HCT116 (cell line): ENCODE measurements around the gene GLRX. TPM values are rescaled to one million over a fixed set of nuclear protein-coding genes. Genes with fewer than 3 reads are reported as not detected.

ENCODE experiments used
- ATAC-seq: fragments of 200-7000 bp; cut with Tn5 transposase; 2 replicates; pipeline ENCODE4 v1.9.1; 2020; ENCODE audit warnings: mild to moderate bottlenecking, moderate library complexity
- BruUV-seq: library from RNA; stranded (reverse); fragments of 400-500 nt; replicated peaks from 2 replicates; lab custom pipeline; 2021; lab: Mats Ljungman, UMichigan
- CTCF ChIA-PET: fragments of 300-600 bp; sonication (Branson Sonifier 250); formaldehyde crosslinking; loops from one replicate; lab custom pipeline; 2021; ENCODE audit warnings: antibody characterized with exemption; lab: Charles Lee
- POLR2A ChIA-PET: fragments of 300-600, 350-600 bp; sonication (Branson Sonifier 250); formaldehyde crosslinking; loops from one replicate; lab custom pipeline; 2021; ENCODE audit warnings: antibody characterized with exemption; lab: Charles Lee
- RAD21 ChIA-PET, 2 experiments: fragments of 300-600 bp; sonication (Branson Sonifier 250); formaldehyde crosslinking; loops; one replicate each; lab custom pipeline; 2023; ENCODE audit warnings: low total read pairs in 2 of 2; ENCODE audit not compliant: uncharacterized antibody in 2 of 2, unreplicated experiment in 2 of 2, low non-redundant PET in 1 of 2; lab: Charles Lee
- DNase-seq: peaks from one replicate; pipeline ENCODE4 v3.0.0-alpha.2; 2010; ENCODE audit warnings: low read depth, low spot score
- H2AFZ ChIP-seq: fragments of 200-600 bp; shearing (Covaris generic), sonication (generic); 2 replicates; pipeline ENCODE4 v1.6.1; 2017; ENCODE audit warnings: low read depth, mixed run types, mixed read lengths, antibody characterized with exemption, low read length; ENCODE audit not compliant: poor library complexity, severe bottlenecking
- H3K27ac ChIP-seq: 2 replicates; pipeline ENCODE4 v1.5.1; 2012; ENCODE audit warnings: low read depth, low read length
- H3K27me3 ChIP-seq: fragments of 200-600 bp; sonication (generic); 2 replicates; pipeline ENCODE4 v1.6.1; 2016; ENCODE audit warnings: mixed run types, low read length, mixed read lengths; ENCODE audit not compliant: insufficient read depth
- H3K36me3 ChIP-seq, 2 experiments: fragments of 200-500 bp in 1 of 2; fragments of 200-600 bp in 1 of 2; sonication (Bioruptor generic) in 1 of 2; sonication (generic) in 1 of 2; 2 replicates each; pipeline versions ENCODE4 v1.5.1 to v1.6.1; 2014 to 2016; ENCODE audit warnings: low read length in 2 of 2, inconsistent platforms in 1 of 2, mixed read lengths in 1 of 2, mixed run types in 1 of 2; ENCODE audit not compliant: insufficient read depth in 2 of 2, control insufficient read depth in 1 of 2
- H3K4me1 ChIP-seq, 2 experiments: fragments of 200-600 bp in 1 of 2; sonication (generic) in 1 of 2; 2 replicates each; pipeline versions ENCODE4 v1.5.1 to v1.6.1; 2012 to 2017; ENCODE audit warnings: low read length in 2 of 2, inconsistent platforms in 1 of 2, mild to moderate bottlenecking in 1 of 2, mixed read lengths in 1 of 2, mixed run types in 1 of 2, moderate library complexity in 1 of 2; ENCODE audit not compliant: insufficient read depth in 2 of 2, control insufficient read depth in 1 of 2
- H3K4me2 ChIP-seq: fragments of 200-600 bp; sonication (generic); 2 replicates; pipeline ENCODE4 v1.6.1; 2017; ENCODE audit warnings: mixed run types, low read length, mixed read lengths
- H3K4me3 ChIP-seq, 2 experiments: fragments of 200-600 bp in 1 of 2; sonication (generic) in 1 of 2; replicated peaks in 1 of 2; 2 replicates each; pipeline ENCODE4 v1.5.1; 2011 to 2016; ENCODE audit warnings: low read length in 2 of 2, control low read depth in 1 of 2, low read depth in 1 of 2, mild to moderate bottlenecking in 1 of 2, mixed read lengths in 1 of 2, mixed run types in 1 of 2
- H3K79me2 ChIP-seq: fragments of 200-600 bp; sonication (generic); 2 replicates; pipeline ENCODE4 v1.6.1; 2017; ENCODE audit warnings: mild to moderate bottlenecking, mixed run types, low read length, moderate library complexity, mixed read lengths; ENCODE audit not compliant: insufficient read depth
- H3K9ac ChIP-seq: fragments of 200-600 bp; sonication (generic); 2 replicates; pipeline ENCODE4 v1.6.1; 2016; ENCODE audit warnings: low read length, mixed read lengths
- H3K9me2 ChIP-seq: fragments of 200-600 bp; sonication (generic), shearing (Covaris generic); 2 replicates; pipeline ENCODE4 v1.6.1; 2017; ENCODE audit warnings: mixed run types, mild to moderate bottlenecking, moderate library complexity; ENCODE audit not compliant: insufficient read depth
- H3K9me3 ChIP-seq, 2 experiments: fragments of 200-500 bp in 1 of 2; fragments of 200-600 bp in 1 of 2; sonication (Bioruptor generic) in 1 of 2; sonication (generic) in 1 of 2; 2 replicates each; pipeline ENCODE4 v1.6.1; 2014 to 2017; ENCODE audit warnings: low read length in 2 of 2, mixed read lengths in 2 of 2, inconsistent platforms in 1 of 2, low read depth in 1 of 2, mild to moderate bottlenecking in 1 of 2, mixed run types in 1 of 2, moderate library complexity in 1 of 2; ENCODE audit not compliant: control insufficient read depth in 1 of 2, insufficient read depth in 1 of 2
- H4K20me1 ChIP-seq: fragments of 200-600 bp; sonication (generic), shearing (Covaris generic); 2 replicates; pipeline ENCODE4 v1.6.1; 2017; ENCODE audit warnings: mixed run types, mild to moderate bottlenecking, moderate library complexity; ENCODE audit not compliant: insufficient read depth
- RAD21 ChIP-seq: IDR thresholded peaks from 2 replicates; pipeline ENCODE4 v1.6.1; 2012; ENCODE audit warnings: low read depth, mild to moderate bottlenecking
- intact Hi-C: fragments of 100-400 bp; cut with micrococcal nuclease; formaldehyde crosslinking; loops from 2 replicates; pipeline ENCODE4 v1.10.0; 2022
- total RNA-seq: library from RNA; stranded (reverse); gene quantifications from one replicate; pipeline ENCODE4 v1.2.1, GENCODE V29; 2021; ENCODE audit not compliant: unreplicated experiment
- TF ChIP-seq, protein P1 (sequence below), 3 experiments: fragments of 200-600 bp in 1 of 3; sonication (generic) in 1 of 3; IDR thresholded peaks in 2 of 3; conservative IDR thresholded peaks in 1 of 3; 2 replicates each; pipeline ENCODE4 v1.5.1; 2012 to 2017; ENCODE audit warnings: low read depth in 2 of 3, low read length in 2 of 3, antibody characterized with exemption in 1 of 3, borderline replicate concordance in 1 of 3, control low read depth in 1 of 3, mild to moderate bottlenecking in 1 of 3, mixed read lengths in 1 of 3, mixed run types in 1 of 3, moderate library complexity in 1 of 3; ENCODE audit not compliant: insufficient read depth in 1 of 3
- TF ChIP-seq, protein P2 (sequence below): IDR thresholded peaks from 2 replicates; pipeline ENCODE4 v1.6.1; 2012

GLRX gene
- total RNA-seq, 1 experiment from 2014 or later, result 29.3 TPM

DNA sequence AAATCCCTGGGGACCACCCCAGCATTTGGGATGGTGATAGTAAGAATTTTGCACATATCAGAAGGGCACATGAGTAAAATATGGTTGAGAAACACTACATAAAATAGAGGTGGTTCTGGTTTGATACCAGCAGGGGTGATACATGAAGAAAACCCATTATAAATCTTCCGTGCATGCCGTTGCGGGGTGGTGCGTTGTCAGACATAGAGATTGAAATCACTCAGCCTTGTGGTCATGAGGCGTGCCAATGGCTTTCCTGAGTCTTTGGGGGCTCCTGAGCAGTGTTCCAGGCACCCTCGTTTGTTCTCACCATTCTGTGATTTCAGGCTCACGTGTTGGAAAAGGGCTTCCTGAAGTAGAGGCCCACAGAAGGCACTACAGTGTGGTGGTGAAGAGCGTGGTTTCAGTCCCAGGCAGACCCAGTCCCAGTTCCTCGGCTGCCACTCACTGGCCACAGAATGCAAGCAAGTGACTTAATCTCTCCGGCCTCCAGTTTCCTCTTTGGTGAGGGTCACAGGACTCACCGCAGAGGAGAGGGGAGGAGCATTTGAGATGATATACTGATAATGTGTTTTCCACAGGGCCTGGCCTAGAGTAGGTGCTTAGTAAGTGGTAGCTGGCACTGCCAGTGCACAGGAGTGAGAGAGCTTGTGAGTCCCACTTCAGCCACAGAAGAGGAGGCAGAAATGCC lies 20.5 kb upstream of the GLRX start:
- intact Hi-C loops, result loop anchor here (10.0 kb wide), 1 partner anchor 558 kb away; the partner anchor contains the start of gene MCTP1
- no peak overlapping the region for H3K9ac ChIP-seq
- no peak overlapping the region for H3K4me2 ChIP-seq
- no peaks in the 10 kb centered on the region for H3K9me2 ChIP-seq
- ChIA-PET CTCF (interaction anchor here (0.9 to 4.3 kb wide), 2 partner anchors 12 to 62 kb away, joined by 3 to 30 read pairs; no protein-coding TSS in a partner anchor), POLR2A (no interaction called here), RAD21 (interaction anchor here in 1 of 2 experiments (1.6 kb wide), 1 partner anchor 196 kb away, joined by 3 read pairs; the partner anchor contains the start of gene RFESD)
- H3K4me1 ChIP-seq, result 0 out of 4 replicates have a peak, but pooled peaks cover 0 to 5% of the 10 kb centered on the region in 2 experiments
- DNase-seq, result no peak
- no peaks in the 10 kb centered on the region for H3K27me3 ChIP-seq
- no peak overlapping the region for H2AFZ ChIP-seq
- H4K20me1 ChIP-seq, result no peaks in the 10 kb centered on the region
- H3K9me3 ChIP-seq, result no peaks in the 10 kb centered on the region
- no peak overlapping the region for H3K4me3 ChIP-seq
- TF ChIP-seq, protein P1, sequence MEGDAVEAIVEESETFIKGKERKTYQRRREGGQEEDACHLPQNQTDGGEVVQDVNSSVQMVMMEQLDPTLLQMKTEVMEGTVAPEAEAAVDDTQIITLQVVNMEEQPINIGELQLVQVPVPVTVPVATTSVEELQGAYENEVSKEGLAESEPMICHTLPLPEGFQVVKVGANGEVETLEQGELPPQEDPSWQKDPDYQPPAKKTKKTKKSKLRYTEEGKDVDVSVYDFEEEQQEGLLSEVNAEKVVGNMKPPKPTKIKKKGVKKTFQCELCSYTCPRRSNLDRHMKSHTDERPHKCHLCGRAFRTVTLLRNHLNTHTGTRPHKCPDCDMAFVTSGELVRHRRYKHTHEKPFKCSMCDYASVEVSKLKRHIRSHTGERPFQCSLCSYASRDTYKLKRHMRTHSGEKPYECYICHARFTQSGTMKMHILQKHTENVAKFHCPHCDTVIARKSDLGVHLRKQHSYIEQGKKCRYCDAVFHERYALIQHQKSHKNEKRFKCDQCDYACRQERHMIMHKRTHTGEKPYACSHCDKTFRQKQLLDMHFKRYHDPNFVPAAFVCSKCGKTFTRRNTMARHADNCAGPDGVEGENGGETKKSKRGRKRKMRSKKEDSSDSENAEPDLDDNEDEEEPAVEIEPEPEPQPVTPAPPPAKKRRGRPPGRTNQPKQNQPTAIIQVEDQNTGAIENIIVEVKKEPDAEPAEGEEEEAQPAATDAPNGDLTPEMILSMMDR (IDR thresholded peaks at IDR 0.05 in 2 of 3, conservative IDR thresholded peaks at IDR 0.05 in 1 of 3; ENCODE audit: borderline replicate concordance in 1 of 3, insufficient read depth in 1 of 3, low read depth in 2 of 3, low read length in 2 of 3), result 0 out of 6 replicates have a peak, but pooled peaks of 1 of the 3 experiments have one; percentile 24
- peak; percentile 54 for TF ChIP-seq RAD21
- TF ChIP-seq, protein P2, sequence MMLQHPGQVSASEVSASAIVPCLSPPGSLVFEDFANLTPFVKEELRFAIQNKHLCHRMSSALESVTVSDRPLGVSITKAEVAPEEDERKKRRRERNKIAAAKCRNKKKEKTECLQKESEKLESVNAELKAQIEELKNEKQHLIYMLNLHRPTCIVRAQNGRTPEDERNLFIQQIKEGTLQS, result no peak
- TF ChIP-seq, all 23 proteins: peak for 2
- no TSS peak for BruUV-seq
- ATAC-seq, result peak; percentile 51
- Histone ChIP-seq H3K27ac (no peak overlapping the region), H3K36me3 (no peaks in the 10 kb centered on the region), H3K79me2 (no peaks in the 10 kb centered on the region)
